Epithelial cell of proximal tubule (primary cell): ENCODE results near the gene EGFR. TPM values are rescaled to one million over a fixed set of nuclear protein-coding genes. Genes with fewer than 3 reads are reported as not detected.

Experiments used
- DNase-seq: peaks from one replicate; pipeline ENCODE4 v3.0.0-alpha.2; 2011; ENCODE audit warnings: low read depth
- H3K4me3 ChIP-seq: 2 replicates; pipeline ENCODE4 v1.5.1; 2011; ENCODE audit warnings: low read depth, mild to moderate bottlenecking, low read length
- total RNA-seq: library from RNA; depleted of rRNA; stranded (reverse); fragments of >200 nt; gene quantifications from 2 replicates; pipeline ENCODE4 v1.2.3, GENCODE V29; 2015
- TF ChIP-seq, protein P1 (sequence below): conservative IDR thresholded peaks from 2 replicates; pipeline ENCODE4 v1.5.1; 2012; ENCODE audit warnings: low read depth, mild to moderate bottlenecking, low read length

EGFR gene
- total RNA-seq, 1 donor from 2014 or later: 48.1 TPM

DNA sequence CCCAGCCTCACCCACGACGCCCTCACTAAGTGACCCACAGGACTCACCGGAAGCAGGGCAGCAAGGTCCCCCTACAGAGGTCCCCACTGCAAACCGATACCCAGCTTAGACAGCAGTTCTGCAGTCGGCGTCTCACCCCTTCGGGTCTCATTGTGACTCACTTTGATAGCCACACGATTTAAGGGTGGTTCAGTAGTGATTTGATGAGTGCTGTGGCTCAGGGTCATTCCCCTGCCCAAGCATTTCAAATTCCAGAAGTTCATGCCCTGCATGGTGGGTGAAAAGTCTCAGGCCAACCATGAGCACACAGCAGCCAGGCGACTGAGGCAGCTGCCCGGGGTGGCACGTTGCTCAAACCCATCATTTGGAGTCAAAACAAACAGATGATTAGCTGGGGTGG lies 93.2 kb downstream of the EGFR start:
- TF ChIP-seq, protein P1, sequence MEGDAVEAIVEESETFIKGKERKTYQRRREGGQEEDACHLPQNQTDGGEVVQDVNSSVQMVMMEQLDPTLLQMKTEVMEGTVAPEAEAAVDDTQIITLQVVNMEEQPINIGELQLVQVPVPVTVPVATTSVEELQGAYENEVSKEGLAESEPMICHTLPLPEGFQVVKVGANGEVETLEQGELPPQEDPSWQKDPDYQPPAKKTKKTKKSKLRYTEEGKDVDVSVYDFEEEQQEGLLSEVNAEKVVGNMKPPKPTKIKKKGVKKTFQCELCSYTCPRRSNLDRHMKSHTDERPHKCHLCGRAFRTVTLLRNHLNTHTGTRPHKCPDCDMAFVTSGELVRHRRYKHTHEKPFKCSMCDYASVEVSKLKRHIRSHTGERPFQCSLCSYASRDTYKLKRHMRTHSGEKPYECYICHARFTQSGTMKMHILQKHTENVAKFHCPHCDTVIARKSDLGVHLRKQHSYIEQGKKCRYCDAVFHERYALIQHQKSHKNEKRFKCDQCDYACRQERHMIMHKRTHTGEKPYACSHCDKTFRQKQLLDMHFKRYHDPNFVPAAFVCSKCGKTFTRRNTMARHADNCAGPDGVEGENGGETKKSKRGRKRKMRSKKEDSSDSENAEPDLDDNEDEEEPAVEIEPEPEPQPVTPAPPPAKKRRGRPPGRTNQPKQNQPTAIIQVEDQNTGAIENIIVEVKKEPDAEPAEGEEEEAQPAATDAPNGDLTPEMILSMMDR: no peak
- no peak for DNase-seq
- no peak overlapping the region for H3K4me3 ChIP-seq

DNA sequence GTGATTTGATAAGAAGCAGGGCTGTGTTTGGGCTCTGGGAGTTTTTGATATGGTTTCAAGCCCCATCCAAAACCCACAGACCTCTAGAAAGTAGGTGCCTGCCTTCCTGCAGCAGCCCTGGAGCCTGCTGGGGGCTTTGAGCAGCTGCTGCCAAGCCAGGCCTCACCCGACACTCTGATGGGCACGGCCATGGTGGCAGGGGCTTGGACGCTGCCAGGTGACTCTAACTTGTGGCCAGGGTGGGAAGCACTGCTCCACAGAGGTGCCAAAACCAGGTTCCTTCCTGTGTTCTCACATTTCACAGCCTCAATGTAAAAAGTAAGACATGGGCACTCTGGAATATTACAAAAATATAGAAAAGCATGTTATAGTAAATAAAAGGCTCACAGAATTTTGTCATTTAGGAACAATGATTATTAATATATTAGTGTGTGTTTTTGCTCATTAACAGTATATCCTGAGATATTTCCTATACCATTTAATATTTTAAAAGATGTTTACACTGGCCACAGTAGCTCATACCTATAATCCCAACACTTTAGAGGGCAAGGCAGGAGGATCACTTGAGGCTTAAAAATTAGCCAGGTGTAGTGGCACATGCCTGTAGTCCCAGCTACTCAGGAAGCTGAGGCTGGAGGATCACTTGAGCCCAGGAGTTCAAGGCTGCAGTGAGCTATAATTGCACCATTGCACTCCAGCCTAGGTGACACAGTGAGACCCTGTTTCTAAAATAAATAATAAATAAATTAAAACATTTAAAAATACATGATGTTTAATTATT lies 95.1 kb downstream of the EGFR start:
- H3K4me3 ChIP-seq: no peak overlapping the region
- TF ChIP-seq, protein P1: no peak
- no peak for DNase-seq

DNA sequence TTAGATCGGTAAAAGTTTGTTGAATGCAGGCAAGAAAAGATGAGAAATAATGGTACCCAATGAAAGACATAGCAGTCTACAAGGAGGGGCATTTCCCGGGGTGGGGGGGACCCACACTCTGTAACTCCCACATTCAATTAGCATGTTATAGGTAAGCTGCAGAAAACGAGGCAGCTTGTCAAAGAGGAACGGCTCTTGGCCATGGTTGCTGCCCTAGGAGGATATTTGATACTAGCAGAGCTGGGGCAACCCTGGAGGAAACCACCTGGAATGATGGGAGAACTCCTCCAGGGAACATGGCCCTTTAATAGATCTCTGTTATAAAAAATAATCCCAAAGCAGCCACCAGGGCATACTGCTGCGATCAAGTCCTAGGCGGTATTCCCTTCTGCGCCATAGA lies 98.5 kb downstream of the EGFR start:
- H3K4me3 ChIP-seq: no peak overlapping the region
- DNase-seq: no peak
- TF ChIP-seq, protein P1: no peak

DNA sequence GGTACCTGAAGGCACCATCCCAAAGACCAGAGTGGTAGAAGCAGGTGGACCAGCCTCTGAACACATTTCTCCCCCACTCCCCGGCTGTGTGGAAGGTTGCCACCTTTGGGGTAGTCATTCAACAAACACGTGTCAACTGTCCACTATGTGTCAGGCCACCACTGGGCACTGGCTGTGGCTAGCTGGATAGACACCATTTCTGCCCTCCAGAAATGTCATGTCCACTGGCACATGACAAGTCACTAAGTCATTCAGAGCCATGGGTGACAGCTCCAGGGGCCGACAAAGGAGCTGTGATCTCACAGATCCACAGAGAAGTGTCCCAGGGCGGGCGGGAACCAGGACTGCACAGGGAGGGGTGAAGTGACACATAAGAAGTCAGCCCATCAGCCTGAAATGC lies 99.6 kb downstream of the EGFR start:
- H3K4me3 ChIP-seq: no peak overlapping the region
- TF ChIP-seq, protein P1: no peak

DNA sequence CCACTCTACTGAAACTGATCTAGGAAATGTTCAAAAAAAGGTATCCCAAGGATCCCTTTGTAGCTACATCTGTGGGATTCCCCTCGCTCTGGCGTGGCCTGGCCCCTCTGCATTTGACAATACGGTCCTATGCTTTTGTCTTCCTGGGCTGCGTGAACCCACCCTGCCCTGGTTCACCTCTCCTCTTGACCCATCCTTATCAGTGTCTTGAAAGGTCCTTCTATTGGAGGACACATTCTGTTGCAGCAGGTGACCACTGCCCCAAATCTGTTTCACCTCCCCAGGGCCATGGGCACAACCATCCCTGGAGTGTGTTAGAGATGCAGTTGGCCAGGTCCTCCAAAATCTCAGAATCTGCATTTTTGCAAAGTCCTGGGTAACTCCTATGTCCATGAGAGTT lies 100.8 kb downstream of the EGFR start:
- DNase-seq: no peak
- H3K4me3 ChIP-seq: no peak overlapping the region
- TF ChIP-seq, protein P1: no peak

More for the DNA sequence above, 99.6 kb downstream of the EGFR start:
- DNase-seq: no peak

DNA sequence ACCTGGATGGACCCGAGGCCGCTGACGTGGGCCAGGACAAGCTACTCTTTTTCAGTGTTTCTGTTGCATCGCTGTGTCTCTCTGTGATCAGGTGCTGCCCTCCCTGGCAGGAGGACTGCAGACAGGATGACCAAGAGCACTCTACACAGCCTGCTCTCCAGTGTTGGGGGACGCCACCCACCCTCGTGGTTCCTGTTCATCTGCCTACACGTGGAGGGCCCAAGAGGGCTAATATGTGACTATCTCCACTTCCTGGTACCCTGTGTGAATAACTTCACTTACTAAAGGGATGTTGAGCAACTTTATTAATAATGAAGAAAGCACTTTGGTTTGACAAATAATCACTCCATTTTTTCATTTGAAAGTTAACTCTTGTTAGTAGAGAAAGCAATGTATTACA lies 101.3 kb downstream of the EGFR start:
- no peak for DNase-seq
- H3K4me3 ChIP-seq: no peak overlapping the region
- TF ChIP-seq, protein P1: no peak
